Naive thymus-derived CD8-positive, alpha-beta T cell (primary cell): Measurements from ENCODE around the gene TMEM184A. TPM values are rescaled to one million over a fixed set of nuclear protein-coding genes. Genes with fewer than 3 reads are reported as not detected.
A peak's percentile ranks its signal among the peaks of the same experiment; 100 is the strongest.

Source experiments
- ATAC-seq, 2 donors: fragments of 150-1000 bp; cut with Tn5 transposase in 1 of 2; sonication (Bioruptor Pico), chemical (Tn5 transposase) in 1 of 2; 1 replicate in 1 of 2; 2 replicates in 1 of 2; pipeline ENCODE4 v1.10.0; 2021; ENCODE audit warnings: mild to moderate bottlenecking in 2 of 2, moderate library complexity in 2 of 2
- POLR2A ChIA-PET: fragments of 350-600 bp; sonication (Branson Sonifier 250); formaldehyde crosslinking; loops from one replicate; lab custom pipeline; 2021; ENCODE audit warnings: antibody characterized with exemption; lab: Charles Lee
- DNase-seq, 10 donors: peaks; one replicate each; pipeline versions ENCODE4 v3.0.0 to v3.0.0-alpha.2; 2020 to 2022
- H3K27ac Mint-ChIP-seq, 10 donors: one replicate each; pipeline ENCODE4 v1.8.0; 2020 to 2022; ENCODE audit warnings: mild to moderate bottlenecking in 10 of 10, mixed read lengths in 10 of 10, moderate library complexity in 4 of 10, inconsistent platforms in 1 of 10
- H3K27me3 Mint-ChIP-seq, 5 donors: one replicate each; pipeline ENCODE4 v1.8.0; 2021 to 2022; ENCODE audit warnings: mixed read lengths in 5 of 5
- H3K36me3 Mint-ChIP-seq, 3 donors: one replicate each; pipeline ENCODE4 v1.8.0; 2020 to 2022; ENCODE audit warnings: mixed read lengths in 3 of 3, mild to moderate bottlenecking in 2 of 3, inconsistent platforms in 1 of 3
- H3K4me1 Mint-ChIP-seq, 4 donors: one replicate each; pipeline ENCODE4 v1.8.0; 2021 to 2022; ENCODE audit warnings: mixed read lengths in 4 of 4
- H3K4me3 Mint-ChIP-seq, 10 donors: one replicate each; pipeline ENCODE4 v1.8.0; 2020 to 2022; ENCODE audit warnings: mild to moderate bottlenecking in 10 of 10, mixed read lengths in 10 of 10, moderate library complexity in 6 of 10, inconsistent platforms in 1 of 10
- H3K9me3 Mint-ChIP-seq, 9 donors: one replicate each; pipeline ENCODE4 v1.8.0; 2020 to 2022; ENCODE audit warnings: mixed read lengths in 9 of 9, mild to moderate bottlenecking in 3 of 9, inconsistent platforms in 1 of 9, moderate library complexity in 1 of 9
- polyA plus RNA-seq, 3 donors: library from polyadenylated mRNA; unstranded; fragments of 300-500 nt; fragmentation: Illumina TruSeq; gene quantifications; one replicate each; pipeline ENCODE4 v1.2.3, GENCODE V29; 2021
- total RNA-seq, 8 experiments: library from RNA in 2 of 8; stranded (reverse) in 2 of 8; gene quantifications; one replicate each; pipeline ENCODE4 v1.2.3 and lab custom pipeline; 2021 to 2026

TMEM184A gene
- total and polyA plus RNA-seq, 5 experiments from 2014 or later, result 0.04 TPM; not detected in 4

GRCh38 chr7:1596181-1597043 lies 40.4 kb upstream of the TMEM184A start:
- ATAC-seq (no peak), DNase-seq (no peak)
- Mint-ChIP-seq H3K4me3 (peak overlapping the region in 1 of 10 donors; percentile 56), H3K36me3 (no peaks in the 10 kb centered on the region), H3K27me3 (peaks cover 5 to 24% (median 8%) of the 10 kb centered on the region in 5 donors), H3K27ac (no peak overlapping the region), H3K9me3 (no peaks in the 10 kb centered on the region), H3K4me1 (peaks cover 13 to 19% (median 18%) of the 10 kb centered on the region in 4 donors)
- POLR2A ChIA-PET, result no interaction called here

- Mint-ChIP-seq H3K4me3 (no peak overlapping the region), H3K4me1 (peaks cover 16 to 27% (median 25%) of the 10 kb centered on the region in 4 donors), H3K27me3 (peaks cover 5 to 31% (median 13%) of the 10 kb centered on the region in 5 donors), H3K27ac (no peak overlapping the region), H3K36me3 (no peaks in the 10 kb centered on the region), H3K9me3 (peaks cover 0 to 1% (median 0%) of the 10 kb centered on the region in 9 donors)
- DNase-seq (no peak), ATAC-seq (no peak)
- POLR2A ChIA-PET, result no interaction called here
Measured at GRCh38 chr7:1595636-1596035, 39.6 kb upstream of the TMEM184A start.

GRCh38 chr7:1595027-1595426 lies 39.0 kb upstream of the TMEM184A start:
- DNase-seq, result no peak
- no peak for ATAC-seq
- Mint-ChIP-seq H3K9me3 (peaks cover 0 to 1% (median 0%) of the 10 kb centered on the region in 9 donors), H3K36me3 (no peaks in the 10 kb centered on the region), H3K4me1 (peaks cover 16 to 30% (median 28%) of the 10 kb centered on the region in 4 donors), H3K27ac (peak overlapping the region in 3 of 10 donors; percentile 6 to 54 (median 29)), H3K4me3 (no peak overlapping the region), H3K27me3 (peaks cover 5 to 31% (median 16%) of the 10 kb centered on the region in 5 donors)
- POLR2A ChIA-PET, result no interaction called here

- Mint-ChIP-seq H3K27ac (no peak overlapping the region), H3K27me3 (peaks cover 5 to 33% (median 16%) of the 10 kb centered on the region in 5 donors), H3K4me3 (no peak overlapping the region), H3K4me1 (peaks cover 16 to 30% (median 28%) of the 10 kb centered on the region in 4 donors), H3K36me3 (no peaks in the 10 kb centered on the region), H3K9me3 (peaks cover 0 to 1% (median 0%) of the 10 kb centered on the region in 9 donors)
- ATAC-seq, result no peak
- POLR2A ChIA-PET, result no interaction called here
- no peak for DNase-seq
Measured at GRCh38 chr7:1593904-1594421, 38.0 kb upstream of the TMEM184A start.

- H3K27ac Mint-ChIP-seq, result peak overlapping the region in 1 of 10 donors; percentile 3
- peak overlapping the region in 6 of 10 donors; percentile 35 to 88 (median 72) for H3K4me3 Mint-ChIP-seq
- H3K4me1 Mint-ChIP-seq, result peaks cover 16 to 30% (median 28%) of the 10 kb centered on the region in 4 donors
- peaks cover 5 to 33% (median 16%) of the 10 kb centered on the region in 5 donors for H3K27me3 Mint-ChIP-seq
- H3K36me3 Mint-ChIP-seq, result no peaks in the 10 kb centered on the region
- POLR2A ChIA-PET, result no interaction called here
- no peak for ATAC-seq
- DNase-seq, result peak in 1 of 10 donors; percentile 47
- peaks cover 0 to 1% (median 0%) of the 10 kb centered on the region in 9 donors for H3K9me3 Mint-ChIP-seq
Measured at GRCh38 chr7:1593091-1593866, 37.3 kb upstream of the TMEM184A start.

- Mint-ChIP-seq H3K27ac (peak overlapping the region in 6 of 10 donors; percentile 16 to 79 (median 48)), H3K9me3 (peaks cover 0 to 1% (median 0%) of the 10 kb centered on the region in 9 donors), H3K4me3 (peak overlapping the region; percentile 35 to 88 (median 74)), H3K27me3 (peaks cover 5 to 33% (median 16%) of the 10 kb centered on the region in 5 donors), H3K36me3 (no peaks in the 10 kb centered on the region), H3K4me1 (peaks cover 16 to 30% (median 28%) of the 10 kb centered on the region in 4 donors)
- DNase-seq (peak in 4 of 10 donors; percentile 7 to 20 (median 10)), ATAC-seq (peak; percentile 54 to 60)
- POLR2A ChIA-PET, result no interaction called here
Measured at GRCh38 chr7:1592299-1592871, 36.4 kb upstream of the TMEM184A start.

- H3K27ac Mint-ChIP-seq, result peak overlapping the region in 6 of 10 donors; percentile 48 to 86 (median 66)
- DNase-seq (peak in 5 of 10 donors; percentile 18 to 41 (median 30)), ATAC-seq (peak; percentile 72 to 82)
- peak overlapping the region; percentile 45 to 88 (median 74) for H3K4me3 Mint-ChIP-seq
- peaks cover 0 to 1% (median 0%) of the 10 kb centered on the region in 9 donors for H3K9me3 Mint-ChIP-seq
- H3K36me3 Mint-ChIP-seq, result no peaks in the 10 kb centered on the region
- H3K4me1 Mint-ChIP-seq, result peaks cover 16 to 30% (median 28%) of the 10 kb centered on the region in 4 donors
- peaks cover 5 to 33% (median 16%) of the 10 kb centered on the region in 5 donors for H3K27me3 Mint-ChIP-seq
- POLR2A ChIA-PET, result no interaction called here
Measured at GRCh38 chr7:1591876-1592275, 35.9 kb upstream of the TMEM184A start.

GRCh38 chr7:1591396-1591795 lies 35.4 kb upstream of the TMEM184A start:
- Mint-ChIP-seq H3K36me3 (no peaks in the 10 kb centered on the region), H3K4me1 (peaks cover 16 to 30% (median 28%) of the 10 kb centered on the region in 4 donors), H3K4me3 (peak overlapping the region in 8 of 10 donors; percentile 24 to 88 (median 69)), H3K27me3 (peaks cover 5 to 33% (median 16%) of the 10 kb centered on the region in 5 donors), H3K9me3 (peaks cover 0 to 1% (median 0%) of the 10 kb centered on the region in 9 donors), H3K27ac (peak overlapping the region in 5 of 10 donors; percentile 48 to 86 (median 60))
- ATAC-seq (no peak), DNase-seq (no peak)
- POLR2A ChIA-PET, result interaction anchor here (1.0 kb wide), 1 partner anchor 9 kb away, joined by 3 read pairs; no protein-coding TSS in a partner anchor

GRCh38 chr7:1590887-1591286 lies 34.9 kb upstream of the TMEM184A start:
- H3K27me3 Mint-ChIP-seq, result peaks cover 5 to 33% (median 16%) of the 10 kb centered on the region in 5 donors
- no peak overlapping the region for H3K27ac Mint-ChIP-seq
- ATAC-seq (no peak), DNase-seq (no peak)
- H3K4me1 Mint-ChIP-seq, result peaks cover 16 to 30% (median 28%) of the 10 kb centered on the region in 4 donors
- POLR2A ChIA-PET, result interaction anchor here (1.0 kb wide), 1 partner anchor 8 kb away, joined by 3 read pairs; no protein-coding TSS in a partner anchor
- H3K4me3 Mint-ChIP-seq, result peak overlapping the region in 5 of 10 donors; percentile 24 to 75 (median 43)
- H3K36me3 Mint-ChIP-seq, result no peaks in the 10 kb centered on the region
- H3K9me3 Mint-ChIP-seq, result peaks cover 0 to 1% (median 0%) of the 10 kb centered on the region in 9 donors

- Mint-ChIP-seq H3K27ac (no peak overlapping the region), H3K27me3 (peaks cover 5 to 32% (median 16%) of the 10 kb centered on the region in 5 donors), H3K4me3 (peak overlapping the region in 4 of 10 donors; percentile 6 to 54 (median 36)), H3K36me3 (no peaks in the 10 kb centered on the region), H3K9me3 (peaks cover 0 to 1% (median 0%) of the 10 kb centered on the region in 9 donors), H3K4me1 (peaks cover 16 to 30% (median 28%) of the 10 kb centered on the region in 4 donors)
- POLR2A ChIA-PET, result interaction anchor here (1.0 kb wide), 1 partner anchor 8 kb away, joined by 3 read pairs; no protein-coding TSS in a partner anchor
- no peak for DNase-seq
- ATAC-seq, result no peak
Measured at GRCh38 chr7:1590476-1590875, 34.5 kb upstream of the TMEM184A start.

- Mint-ChIP-seq H3K4me1 (peaks cover 16 to 30% (median 27%) of the 10 kb centered on the region in 4 donors), H3K27ac (no peak overlapping the region), H3K4me3 (no peak overlapping the region), H3K27me3 (peaks cover 5 to 25% (median 16%) of the 10 kb centered on the region in 5 donors), H3K36me3 (no peaks in the 10 kb centered on the region), H3K9me3 (peaks cover 0 to 1% (median 0%) of the 10 kb centered on the region in 9 donors)
- DNase-seq (no peak), ATAC-seq (no peak)
- POLR2A ChIA-PET, result no interaction called here
Measured at GRCh38 chr7:1588978-1589377, 33.0 kb upstream of the TMEM184A start.
